Brain microvascular endothelial cell (primary cell): ENCODE measurements around the gene CPEB3.

ENCODE experiments used
- DNase-seq: peaks from one replicate; pipeline ENCODE4 v3.0.0-alpha.2; 2020
- H3K27ac ChIP-seq: fragments of 250-450 bp; sonication (Bioruptor Pico); 2 replicates; pipeline ENCODE4 v1.5.1; 2020; ENCODE audit warnings: mild to moderate bottlenecking, moderate library complexity
- H3K27me3 ChIP-seq: fragments of 250-450 bp; sonication (Bioruptor Pico); replicated peaks from 2 replicates; pipeline ENCODE4 v1.5.1; 2020; ENCODE audit warnings: mild to moderate bottlenecking
- H3K36me3 ChIP-seq: fragments of 250-450 bp; sonication (Bioruptor Pico); replicated peaks from 2 replicates; pipeline ENCODE4 v1.5.1; 2020; ENCODE audit warnings: mild to moderate bottlenecking
- H3K4me3 ChIP-seq: 2 replicates; pipeline ENCODE4 v1.5.1; 2011; ENCODE audit warnings: low read depth, mild to moderate bottlenecking, control low read depth, low read length, moderate library complexity
- in situ Hi-C: cut with HindIII; loops from 2 replicates; pipeline ENCODE4 v1.10.0; 2017; ENCODE audit warnings: low sequenced_read_pairs, low pct_ligation_motif_present
- TF ChIP-seq, protein P1 (sequence below): IDR thresholded peaks from 2 replicates; pipeline ENCODE4 v1.5.1; 2011; ENCODE audit warnings: low read depth, mild to moderate bottlenecking, moderate library complexity, low read length, control low read depth, inconsistent platforms; ENCODE audit errors: missing control alignments

CPEB3 gene

DNA sequence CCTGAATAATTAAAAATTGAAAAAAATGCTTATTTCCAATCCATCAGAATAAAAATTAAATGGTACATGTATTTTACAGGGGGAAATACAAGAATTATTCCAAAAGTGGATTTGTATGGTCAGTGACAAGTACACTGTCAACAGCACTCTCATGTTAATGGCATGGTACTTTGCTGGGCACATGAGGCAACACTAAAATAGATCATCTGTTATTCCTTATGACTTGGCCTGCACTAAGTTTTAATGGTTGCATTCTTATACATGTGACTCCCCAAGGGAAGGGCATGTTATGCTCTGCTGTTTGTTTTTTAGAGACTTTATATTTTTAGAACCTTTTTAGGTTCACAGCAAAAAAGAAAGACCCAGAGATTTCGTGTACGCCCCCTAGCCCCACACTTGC, 128.3 kb downstream of the CPEB3 start:
- Histone ChIP-seq H3K27ac (no peak overlapping the region), H3K27me3 (no peaks in the 10 kb centered on the region), H3K36me3 (no peaks in the 10 kb centered on the region), H3K4me3 (no peak overlapping the region)
- in situ Hi-C loops, result no loop called here
- no peak for DNase-seq
- TF ChIP-seq, protein P1, sequence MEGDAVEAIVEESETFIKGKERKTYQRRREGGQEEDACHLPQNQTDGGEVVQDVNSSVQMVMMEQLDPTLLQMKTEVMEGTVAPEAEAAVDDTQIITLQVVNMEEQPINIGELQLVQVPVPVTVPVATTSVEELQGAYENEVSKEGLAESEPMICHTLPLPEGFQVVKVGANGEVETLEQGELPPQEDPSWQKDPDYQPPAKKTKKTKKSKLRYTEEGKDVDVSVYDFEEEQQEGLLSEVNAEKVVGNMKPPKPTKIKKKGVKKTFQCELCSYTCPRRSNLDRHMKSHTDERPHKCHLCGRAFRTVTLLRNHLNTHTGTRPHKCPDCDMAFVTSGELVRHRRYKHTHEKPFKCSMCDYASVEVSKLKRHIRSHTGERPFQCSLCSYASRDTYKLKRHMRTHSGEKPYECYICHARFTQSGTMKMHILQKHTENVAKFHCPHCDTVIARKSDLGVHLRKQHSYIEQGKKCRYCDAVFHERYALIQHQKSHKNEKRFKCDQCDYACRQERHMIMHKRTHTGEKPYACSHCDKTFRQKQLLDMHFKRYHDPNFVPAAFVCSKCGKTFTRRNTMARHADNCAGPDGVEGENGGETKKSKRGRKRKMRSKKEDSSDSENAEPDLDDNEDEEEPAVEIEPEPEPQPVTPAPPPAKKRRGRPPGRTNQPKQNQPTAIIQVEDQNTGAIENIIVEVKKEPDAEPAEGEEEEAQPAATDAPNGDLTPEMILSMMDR, result no peak

- H3K4me3 ChIP-seq, result no peak overlapping the region
- H3K27ac ChIP-seq, result no peak overlapping the region
- in situ Hi-C loops, result no loop called here
- no peak for DNase-seq
- H3K36me3 ChIP-seq, result no peaks in the 10 kb centered on the region
- TF ChIP-seq, protein P1, result no peak
- no peaks in the 10 kb centered on the region for H3K27me3 ChIP-seq
Measured at GRCh38 chr10:92156874-92157773, 133.8 kb downstream of the CPEB3 start.

DNA sequence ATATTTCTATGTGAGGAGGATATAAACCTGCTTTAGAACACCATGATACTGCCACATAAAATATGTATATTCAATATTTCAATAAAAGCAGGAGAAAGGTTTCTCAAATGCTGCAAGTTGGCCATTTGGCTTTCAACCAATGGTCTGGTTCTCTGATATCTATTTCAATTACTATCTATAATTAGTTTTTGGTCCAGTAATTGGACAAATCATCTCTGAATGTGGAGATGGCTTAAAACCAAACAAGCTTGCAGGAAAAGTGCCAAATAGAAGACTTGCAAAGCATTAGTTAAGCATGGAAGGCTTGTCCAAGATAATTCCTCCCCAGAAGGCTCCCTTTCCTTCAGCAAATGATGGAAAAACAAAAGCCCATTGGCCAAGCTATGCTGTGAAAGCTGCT, 140.1 kb downstream of the CPEB3 start:
- H3K36me3 ChIP-seq, result no peaks in the 10 kb centered on the region
- H3K4me3 ChIP-seq, result no peak overlapping the region
- no peak overlapping the region for H3K27ac ChIP-seq
- TF ChIP-seq, protein P1, result no peak
- no peaks in the 10 kb centered on the region for H3K27me3 ChIP-seq
- DNase-seq, result no peak
- in situ Hi-C loops, result no loop called here

DNA sequence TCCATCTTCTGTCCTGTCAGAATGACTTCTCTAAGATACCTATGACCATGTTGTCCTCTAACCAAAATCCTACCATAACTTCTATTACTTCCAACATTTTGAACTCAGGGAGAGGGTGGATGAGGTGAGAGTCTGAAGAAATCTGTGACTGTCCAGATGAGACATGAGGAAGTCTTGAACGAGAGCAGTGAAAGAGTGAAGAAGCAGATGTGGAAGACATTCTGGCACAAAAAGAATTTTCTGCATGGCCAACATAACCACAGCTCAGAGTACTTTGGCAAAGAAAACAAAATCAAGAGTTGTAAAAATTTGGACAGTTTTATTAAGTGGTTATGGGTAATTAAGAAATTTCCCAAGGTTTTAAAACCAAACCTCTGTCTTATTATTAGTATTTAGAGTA, 141.6 kb downstream of the CPEB3 start:
- Histone ChIP-seq H3K27ac (no peak overlapping the region), H3K4me3 (no peak overlapping the region), H3K36me3 (no peaks in the 10 kb centered on the region), H3K27me3 (no peaks in the 10 kb centered on the region)
- in situ Hi-C loops, result no loop called here
- TF ChIP-seq, protein P1, result no peak
- no peak for DNase-seq

- Histone ChIP-seq H3K4me3 (no peak overlapping the region), H3K27ac (no peak overlapping the region), H3K27me3 (no peaks in the 10 kb centered on the region), H3K36me3 (no peaks in the 10 kb centered on the region)
- TF ChIP-seq, protein P1, result no peak
- no peak for DNase-seq
- in situ Hi-C loops, result no loop called here
Measured at GRCh38 chr10:92146781-92147180, 144.1 kb downstream of the CPEB3 start.

DNA sequence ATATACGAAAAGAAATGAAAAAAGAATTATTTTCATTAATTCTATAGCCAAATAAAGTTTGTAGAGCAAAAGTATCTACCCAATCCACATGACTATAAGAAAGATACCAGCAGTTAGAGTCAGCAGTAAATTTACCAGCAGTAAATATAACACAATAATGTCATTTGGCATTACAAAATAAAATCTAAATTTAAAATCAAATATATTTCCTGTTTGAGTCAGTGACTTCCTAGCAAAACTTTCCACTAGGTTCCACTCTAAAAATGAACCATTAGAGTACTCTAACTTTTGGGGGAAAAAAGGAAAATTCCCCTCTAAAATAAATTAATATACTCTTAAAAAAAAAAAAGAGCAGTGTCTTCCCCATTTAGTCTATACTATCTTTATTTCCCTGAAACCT, 144.8 kb downstream of the CPEB3 start:
- TF ChIP-seq, protein P1, result no peak
- H3K27ac ChIP-seq, result no peak overlapping the region
- no peak for DNase-seq
- no peaks in the 10 kb centered on the region for H3K36me3 ChIP-seq
- H3K4me3 ChIP-seq, result no peak overlapping the region
- no peaks in the 10 kb centered on the region for H3K27me3 ChIP-seq
- in situ Hi-C loops, result no loop called here
